IMR-90 (cell line): ENCODE results near the gene FXN.

ENCODE experiments used
- BHLHE40 ChIP-seq: fragments of 150-350 bp; IDR thresholded peaks from 2 replicates; pipeline ENCODE4 v1.6.1; 2016; ENCODE audit warnings: mild to moderate bottlenecking, low read depth, low read length
- CHD1 ChIP-seq: IDR thresholded peaks from 2 replicates; pipeline ENCODE4 v1.6.1; 2012; ENCODE audit warnings: low read depth, low read length, improper control_type of control experiment
- FOS ChIP-seq: fragments of 150-350 bp; IDR thresholded peaks from 2 replicates; pipeline ENCODE4 v1.6.1; 2016; ENCODE audit warnings: low read depth, low read length
- MXI1 ChIP-seq: IDR thresholded peaks from 2 replicates; pipeline ENCODE4 v1.6.1; 2012; ENCODE audit warnings: low read depth, mild to moderate bottlenecking, low read length, moderate library complexity, borderline replicate concordance
- POLR2A ChIP-seq: IDR thresholded peaks from 2 replicates; pipeline ENCODE4 v1.6.1; 2012; ENCODE audit warnings: mild to moderate bottlenecking, low read depth, low read length
- TF ChIP-seq, protein P1 (sequence below): conservative IDR thresholded peaks from 2 replicates; pipeline ENCODE4 v1.5.1; 2012; ENCODE audit warnings: mild to moderate bottlenecking, low read depth, low read length, improper control_type of control experiment

- TF ChIP-seq, protein P1, sequence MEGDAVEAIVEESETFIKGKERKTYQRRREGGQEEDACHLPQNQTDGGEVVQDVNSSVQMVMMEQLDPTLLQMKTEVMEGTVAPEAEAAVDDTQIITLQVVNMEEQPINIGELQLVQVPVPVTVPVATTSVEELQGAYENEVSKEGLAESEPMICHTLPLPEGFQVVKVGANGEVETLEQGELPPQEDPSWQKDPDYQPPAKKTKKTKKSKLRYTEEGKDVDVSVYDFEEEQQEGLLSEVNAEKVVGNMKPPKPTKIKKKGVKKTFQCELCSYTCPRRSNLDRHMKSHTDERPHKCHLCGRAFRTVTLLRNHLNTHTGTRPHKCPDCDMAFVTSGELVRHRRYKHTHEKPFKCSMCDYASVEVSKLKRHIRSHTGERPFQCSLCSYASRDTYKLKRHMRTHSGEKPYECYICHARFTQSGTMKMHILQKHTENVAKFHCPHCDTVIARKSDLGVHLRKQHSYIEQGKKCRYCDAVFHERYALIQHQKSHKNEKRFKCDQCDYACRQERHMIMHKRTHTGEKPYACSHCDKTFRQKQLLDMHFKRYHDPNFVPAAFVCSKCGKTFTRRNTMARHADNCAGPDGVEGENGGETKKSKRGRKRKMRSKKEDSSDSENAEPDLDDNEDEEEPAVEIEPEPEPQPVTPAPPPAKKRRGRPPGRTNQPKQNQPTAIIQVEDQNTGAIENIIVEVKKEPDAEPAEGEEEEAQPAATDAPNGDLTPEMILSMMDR: no peak
- TF ChIP-seq CHD1 (no peak), MXI1 (no peak), POLR2A (no peak), FOS (no peak), BHLHE40 (no peak)
Observed at GRCh38 chr9:68996462-68996861, 39.1 kb upstream of the FXN start.
